IMR-90 (cell line): ENCODE results near the gene PSMA2. TPM values are rescaled to one million over a fixed set of nuclear protein-coding genes. Genes with fewer than 3 reads are reported as not detected.

Source experiments
- ATAC-seq: fragments of 200-7000 bp; cut with Tn5 transposase; 2 replicates; pipeline ENCODE4 v1.9.1; 2020; ENCODE audit warnings: low read depth, mild to moderate bottlenecking, moderate library complexity
- BruUV-seq: library from RNA; stranded (reverse); fragments of 400-500 nt; replicated peaks from 2 replicates; lab custom pipeline; 2021; lab: Mats Ljungman, UMichigan
- CTCF ChIA-PET: fragments of 300-600 bp; formaldehyde crosslinking; extraction: SDS; loops from one replicate; lab custom pipeline; 2021; ENCODE audit warnings: antibody characterized with exemption; lab: Yijun Ruan, JAX
- POLR2A ChIA-PET: fragments of 300-600 bp; sonication (Branson Sonifier 250); formaldehyde crosslinking; loops from one replicate; lab custom pipeline; 2022; ENCODE audit warnings: antibody characterized with exemption; ENCODE audit not compliant: unreplicated experiment; lab: Charles Lee
- DNase-seq: peaks from one replicate; pipeline ENCODE4 v3.0.0; 2013
- H2AFZ ChIP-seq: replicated peaks from 2 replicates; pipeline ENCODE3; 2013; ENCODE audit warnings: low read length, mild to moderate bottlenecking; ENCODE audit not compliant: poor library complexity
- H2AK5ac ChIP-seq: 2 replicates; pipeline ENCODE4 v1.6.1; 2013; ENCODE audit warnings: low read depth, low read length, inconsistent platforms
- H2AK9ac ChIP-seq: replicated peaks from 2 replicates; pipeline ENCODE3; 2013; ENCODE audit warnings: mild to moderate bottlenecking, low read depth, low read length, moderate library complexity; ENCODE audit not compliant: poor library complexity
- H2BK120ac ChIP-seq: 2 replicates; pipeline ENCODE4 v1.6.1; 2013; ENCODE audit warnings: low read depth, low read length, inconsistent platforms
- H2BK15ac ChIP-seq: 3 replicates; pipeline ENCODE4 v1.6.1; 2013; ENCODE audit warnings: low read depth, low read length, inconsistent platforms
- H2BK20ac ChIP-seq: 2 replicates; pipeline ENCODE4 v1.6.1; 2013; ENCODE audit warnings: low read depth, mild to moderate bottlenecking, inconsistent platforms, low read length, moderate library complexity
- H2BK5ac ChIP-seq: 2 replicates; pipeline ENCODE4 v1.6.1; 2013; ENCODE audit warnings: mild to moderate bottlenecking, low read depth, low read length, inconsistent platforms; ENCODE audit not compliant: poor library complexity, severe bottlenecking
- H3K14ac ChIP-seq: replicated peaks from 2 replicates; pipeline ENCODE4 v1.6.1; 2013; ENCODE audit warnings: low read depth, low read length, inconsistent platforms
- H3K18ac ChIP-seq: 2 replicates; pipeline ENCODE4 v1.6.1; 2013; ENCODE audit warnings: low read depth, low read length, control low read depth
- H3K23ac ChIP-seq: 2 replicates; pipeline ENCODE4 v1.6.1; 2013; ENCODE audit warnings: low read depth, low read length, inconsistent platforms
- H3K27ac ChIP-seq: 2 replicates; pipeline ENCODE4 v1.5.1; 2013; ENCODE audit warnings: mild to moderate bottlenecking, control low read depth, low read length; ENCODE audit not compliant: insufficient read depth
- H3K27me3 ChIP-seq: 2 replicates; pipeline ENCODE4 v1.6.1; 2013; ENCODE audit warnings: low read length; ENCODE audit not compliant: control insufficient read depth, insufficient read depth
- H3K36me3 ChIP-seq: 2 replicates; pipeline ENCODE4 v1.6.1; 2013; ENCODE audit warnings: low read length, mixed read lengths; ENCODE audit not compliant: control insufficient read depth, insufficient read depth
- H3K4ac ChIP-seq: 2 replicates; pipeline ENCODE4 v1.6.1; 2013; ENCODE audit warnings: low read depth, low read length, inconsistent platforms
- H3K4me1 ChIP-seq: 2 replicates; pipeline ENCODE4 v1.6.1; 2013; ENCODE audit warnings: low read length, mixed read lengths; ENCODE audit not compliant: control insufficient read depth, insufficient read depth
- H3K4me2 ChIP-seq: 2 replicates; pipeline ENCODE4 v1.6.1; 2013; ENCODE audit warnings: low read depth, mild to moderate bottlenecking, control low read depth, low read length, moderate library complexity
- H3K4me3 ChIP-seq: 2 replicates; pipeline ENCODE4 v1.5.1; 2013; ENCODE audit warnings: low read depth, mild to moderate bottlenecking, control low read depth, low read length, moderate library complexity; ENCODE audit not compliant: insufficient read depth
- H3K56ac ChIP-seq: 2 replicates; pipeline ENCODE4 v1.6.1; 2013; ENCODE audit warnings: low read length, inconsistent platforms; ENCODE audit not compliant: insufficient read depth; ENCODE audit errors: extremely low read depth
- H3K79me1 ChIP-seq, 2 experiments: 2 replicates each; pipeline ENCODE4 v1.6.1; 2013; ENCODE audit warnings: low read length in 2 of 2, inconsistent platforms in 1 of 2, low read depth in 1 of 2
- H3K9ac ChIP-seq: 2 replicates; pipeline ENCODE4 v1.6.1; 2013; ENCODE audit warnings: low read depth, low read length, control low read depth
- H3K9me1 ChIP-seq: 2 replicates; pipeline ENCODE4 v1.6.1; 2013; ENCODE audit warnings: low read length, inconsistent platforms; ENCODE audit not compliant: insufficient read depth
- H3K9me3 ChIP-seq: 2 replicates; pipeline ENCODE4 v1.6.1; 2013; ENCODE audit warnings: low read length; ENCODE audit not compliant: control insufficient read depth, insufficient read depth
- H4K20me1 ChIP-seq: 2 replicates; pipeline ENCODE4 v1.6.1; 2013; ENCODE audit warnings: low read length, inconsistent platforms; ENCODE audit not compliant: insufficient read depth
- H4K5ac ChIP-seq: 2 replicates; pipeline ENCODE4 v1.6.1; 2013; ENCODE audit warnings: mild to moderate bottlenecking, low read depth, low read length, control low read depth
- H4K8ac ChIP-seq, 2 experiments: 2 replicates each; pipeline ENCODE4 v1.6.1; 2013; ENCODE audit warnings: low read depth in 2 of 2, low read length in 2 of 2, control low read depth in 1 of 2, inconsistent platforms in 1 of 2
- H4K91ac ChIP-seq: 2 replicates; pipeline ENCODE4 v1.6.1; 2013; ENCODE audit warnings: low read depth, low read length, inconsistent platforms; ENCODE audit not compliant: insufficient read depth
- CEBPB ChIP-seq: IDR thresholded peaks from 2 replicates; pipeline ENCODE4 v1.6.1; 2012; ENCODE audit warnings: low read depth, low read length, improper control_type of control experiment
- CTCF ChIP-seq: conservative IDR thresholded peaks from 2 replicates; pipeline ENCODE4 v1.5.1; 2012; ENCODE audit warnings: mild to moderate bottlenecking, low read depth, low read length, improper control_type of control experiment
- FOS ChIP-seq: fragments of 150-350 bp; IDR thresholded peaks from 2 replicates; pipeline ENCODE4 v1.6.1; 2016; ENCODE audit warnings: low read depth, low read length
- MAZ ChIP-seq: IDR thresholded peaks from 2 replicates; pipeline ENCODE4 v1.6.1; 2012; ENCODE audit warnings: low read depth, mild to moderate bottlenecking, low read length, improper control_type of control experiment, moderate library complexity, borderline replicate concordance
- MXI1 ChIP-seq: IDR thresholded peaks from 2 replicates; pipeline ENCODE4 v1.6.1; 2012; ENCODE audit warnings: low read depth, mild to moderate bottlenecking, low read length, moderate library complexity, borderline replicate concordance
- NFE2L2 ChIP-seq: fragments of 150-350 bp; IDR thresholded peaks from 2 replicates; pipeline ENCODE4 v1.6.1; 2016; ENCODE audit warnings: low read depth, mild to moderate bottlenecking, low read length
- RAD21 ChIP-seq: IDR thresholded peaks from 2 replicates; pipeline ENCODE4 v1.6.1; 2012; ENCODE audit warnings: low read length, improper control_type of control experiment
- RCOR1 ChIP-seq: IDR thresholded peaks from 2 replicates; pipeline ENCODE4 v1.6.1; 2012; ENCODE audit warnings: mild to moderate bottlenecking, low read length, improper control_type of control experiment; ENCODE audit not compliant: insufficient replicate concordance
- RFX5 ChIP-seq: IDR thresholded peaks from 2 replicates; pipeline ENCODE4 v1.8.0; 2012; ENCODE audit warnings: low read depth, mild to moderate bottlenecking, low read length, moderate library complexity
- WGBS, 2 experiments: methylation state at CpG; one replicate each; pipeline versions ENCODE4 v1.1.5 to v1.1.7; 2013; ENCODE audit warnings: missing lambda C conversion rate in 2 of 2; ENCODE audit not compliant: insufficient read length in 1 of 2; ENCODE audit errors: extremely low coverage in 2 of 2; 5-methylcytosine and 5-hydroxymethylcytosine counted together
- dilution Hi-C: fragments of 300-500 bp; cut with HindIII; formaldehyde crosslinking; loops from one replicate; pipeline ENCODE4 v1.14.3; 2018; ENCODE audit warnings: low sequenced_read_pairs; ENCODE audit not compliant: unreplicated experiment
- in situ Hi-C: fragments of 300-500 bp; cut with MboI; formaldehyde crosslinking; loops from 3 replicates; pipeline ENCODE4 v1.14.3; 2019; ENCODE audit warnings: low sequenced_read_pairs, inconsistent platforms, mixed read lengths
- intact Hi-C: fragments of 100-400 bp; cut with micrococcal nuclease; formaldehyde crosslinking; loops from 2 replicates; pipeline ENCODE4 v1.10.0; 2022
- polyA plus RNA-seq, 3 experiments: library from polyadenylated mRNA; depleted of rRNA; stranded (reverse); fragments of >200 nt; gene quantifications; 2 replicates each; pipeline ENCODE4 v1.2.3, GENCODE V29; 2012; ENCODE audit warnings: low replicate concordance in 1 of 3
- total RNA-seq: library from RNA; depleted of rRNA; stranded (reverse); fragments of >200 nt; gene quantifications from 2 replicates; pipeline ENCODE4 v1.2.3, GENCODE V29; 2012
- TF ChIP-seq, protein P1 (sequence below): fragments of 150-350 bp; IDR thresholded peaks from 2 replicates; pipeline ENCODE4 v1.6.1; 2016; ENCODE audit warnings: low read depth, mild to moderate bottlenecking, low read length, moderate library complexity, borderline replicate concordance

PSMA2 gene
- total and polyA plus RNA-seq, 2 of the 4 experiments (the other 2 are of a cell fraction) = 106 to 138 TPM

DNA sequence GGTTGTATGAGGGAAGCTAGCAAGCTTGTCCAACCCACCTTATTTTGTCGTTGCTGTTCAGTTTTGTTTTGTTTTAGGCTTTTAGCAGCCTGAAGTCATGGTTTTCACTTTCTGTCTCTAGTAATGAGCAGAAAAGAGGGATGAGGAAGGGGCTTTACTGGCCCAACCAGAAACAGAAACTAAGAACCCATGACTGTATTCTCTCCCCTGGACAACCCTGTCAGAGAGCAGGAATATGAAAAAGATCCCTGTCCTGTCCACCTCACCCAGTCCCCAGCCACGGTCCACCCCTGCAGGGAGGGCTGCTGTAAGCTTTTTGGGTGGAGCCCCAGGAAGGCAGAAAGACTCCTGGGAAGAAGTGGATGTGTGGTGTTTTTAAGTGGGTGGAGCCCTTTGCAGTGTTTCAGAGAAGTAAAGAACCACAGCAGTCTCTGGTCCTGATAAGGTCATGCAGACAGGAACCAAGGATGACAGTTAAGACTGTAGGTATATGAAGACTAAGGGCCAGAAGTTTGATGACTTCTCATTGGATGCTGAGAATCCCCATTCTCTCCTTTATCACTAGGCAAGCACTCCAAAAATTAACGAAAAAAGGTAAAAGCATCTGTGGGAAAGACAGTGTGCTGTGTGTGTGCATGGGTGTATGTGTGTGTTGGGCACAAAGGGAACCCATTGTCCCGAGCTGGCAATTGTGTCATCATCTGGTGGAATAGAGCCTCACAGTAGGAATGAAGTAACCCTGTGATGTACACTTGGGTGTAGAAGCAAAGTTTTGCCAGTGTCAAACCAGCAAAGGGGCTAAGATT is 14.1 kb upstream of the PSMA2 start:
- H2AK9ac ChIP-seq = no peak overlapping the region
- H3K9me1 ChIP-seq = no peaks in the 10 kb centered on the region
- no peak overlapping the region for H3K4ac ChIP-seq
- no peak overlapping the region for H4K5ac ChIP-seq
- H3K9me3 ChIP-seq = no peaks in the 10 kb centered on the region
- H3K56ac ChIP-seq = no peak overlapping the region
- BruUV-seq = no TSS peak
- no peak overlapping the region for H2AK5ac ChIP-seq
- ATAC-seq (peak; percentile 42), DNase-seq (no peak)
- H3K14ac ChIP-seq = no peak overlapping the region
- no peak overlapping the region for H2BK20ac ChIP-seq
- no peak overlapping the region for H4K8ac ChIP-seq
- H2BK5ac ChIP-seq = no peak overlapping the region
- no peak overlapping the region for H2BK15ac ChIP-seq
- no peak overlapping the region for H3K18ac ChIP-seq
- H3K9ac ChIP-seq = no peak overlapping the region
- in situ Hi-C loops (loop anchor here (10.0 to 25.0 kb wide), 2 partner anchors 779 to 891 kb away; partner anchors contain the start of gene COA1), dilution Hi-C loops (loop anchor here (25.0 kb wide), 1 partner anchor 291 kb away; no protein-coding TSS in a partner anchor), intact Hi-C loops (no loop called here)
- no peak overlapping the region for H2BK120ac ChIP-seq
- H4K91ac ChIP-seq = no peak overlapping the region
- 0 out of 2 replicates have a peak, but pooled peaks cover 1% of the 10 kb centered on the region for H3K27me3 ChIP-seq
- no peaks in the 10 kb centered on the region for H3K4me1 ChIP-seq
- H3K27ac ChIP-seq = no peak overlapping the region
- H3K4me2 ChIP-seq = no peak overlapping the region
- no peak overlapping the region for H3K23ac ChIP-seq
- no peak overlapping the region for H2AFZ ChIP-seq
- H3K4me3 ChIP-seq = no peak overlapping the region
- H3K36me3 ChIP-seq = no peaks in the 10 kb centered on the region
- TF ChIP-seq RCOR1 = no peak
- TF ChIP-seq FOS = no peak
- TF ChIP-seq RFX5 = no peak
- TF ChIP-seq MXI1 = no peak
- TF ChIP-seq NFE2L2 = no peak
- TF ChIP-seq, protein P1, sequence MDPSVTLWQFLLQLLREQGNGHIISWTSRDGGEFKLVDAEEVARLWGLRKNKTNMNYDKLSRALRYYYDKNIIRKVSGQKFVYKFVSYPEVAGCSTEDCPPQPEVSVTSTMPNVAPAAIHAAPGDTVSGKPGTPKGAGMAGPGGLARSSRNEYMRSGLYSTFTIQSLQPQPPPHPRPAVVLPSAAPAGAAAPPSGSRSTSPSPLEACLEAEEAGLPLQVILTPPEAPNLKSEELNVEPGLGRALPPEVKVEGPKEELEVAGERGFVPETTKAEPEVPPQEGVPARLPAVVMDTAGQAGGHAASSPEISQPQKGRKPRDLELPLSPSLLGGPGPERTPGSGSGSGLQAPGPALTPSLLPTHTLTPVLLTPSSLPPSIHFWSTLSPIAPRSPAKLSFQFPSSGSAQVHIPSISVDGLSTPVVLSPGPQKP = no peak
- TF ChIP-seq CTCF = no peak
- TF ChIP-seq CEBPB = no peak
- no peak for TF ChIP-seq RAD21
- no peak for TF ChIP-seq MAZ
- no peaks in the 10 kb centered on the region for H4K20me1 ChIP-seq
- ChIA-PET CTCF (interaction anchor here (0.6 to 2.0 kb wide), 3 partner anchors 10 to 315 kb away, joined by 3 to 7 read pairs (median 4); no protein-coding TSS in a partner anchor), POLR2A (no interaction called here)
- WGBS, 2 experiments = 80% methylated on average over 1 of the region's 4 CpGs; no CpG with 5 or more reads in 1 of the 2 experiments
- no peaks in the 10 kb centered on the region for H3K79me1 ChIP-seq
